ENCODE data around the gene PIP5K1B. TPM values are rescaled to one million over a fixed set of nuclear protein-coding genes. Genes with fewer than 3 reads are reported as not detected.

The PIP5K1B gene
- total RNA-seq, 2 experiments from 2014 or later, result 3.8 to 10.7 TPM

DNA sequence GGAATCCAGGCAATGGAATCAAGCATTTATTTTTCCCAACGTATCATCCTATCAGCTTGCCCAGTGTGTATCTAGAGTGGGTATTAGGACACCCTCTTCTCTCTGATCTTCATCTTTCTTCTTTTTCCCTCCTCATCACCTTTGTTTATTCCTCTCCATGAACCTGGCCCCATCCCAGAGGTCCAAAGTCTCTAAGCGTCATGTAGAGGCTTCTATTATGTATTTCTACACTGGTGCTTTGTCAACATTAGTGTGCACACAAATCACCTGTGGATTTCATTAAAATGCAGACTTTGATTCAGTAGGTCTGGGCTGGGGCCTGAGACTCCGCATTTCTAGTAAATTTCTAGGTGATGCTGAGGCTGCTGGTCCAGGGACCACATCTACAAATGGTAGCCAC lies 19.8 kb upstream of the PIP5K1B start:
- no peak overlapping the region for H3K4me2 ChIP-seq (ENCODE audit: low read length)
- no peaks in the 10 kb centered on the region for H3K36me3 ChIP-seq (ENCODE audit: insufficient read depth, low read length)
- intact Hi-C loops (cut with micrococcal nuclease; ENCODE audit: unreplicated experiment), result loop anchor here (2.0 kb wide), 1 partner anchor 314 kb away; no protein-coding TSS in a partner anchor
- BruUV-seq (replicated peaks), result no TSS peak
- no peaks in the 10 kb centered on the region for H3K9me2 ChIP-seq (ENCODE audit: insufficient read depth, low read length)
- H3K9me3 ChIP-seq (ENCODE audit: low read length), result no peaks in the 10 kb centered on the region
- DNase-seq (ENCODE audit: low spot score), result no peak
- H2AFZ ChIP-seq (ENCODE audit: low read length), result peak overlapping the region; percentile 53; the same call in 1 of the 2 replicates
- H4K20me1 ChIP-seq (ENCODE audit: insufficient read depth, low read length), result no peaks in the 10 kb centered on the region
- ChIA-PET CTCF (ENCODE audit: unreplicated experiment) (interaction anchor here (1.1 kb wide), 2 partner anchors 8 to 19 kb away, joined by 3 to 4 read pairs; partner anchors contain the start of gene PIP5K1B), POLR2A (interaction anchor here (0.7 kb wide), 1 partner anchor 44 kb away, joined by 3 read pairs; no protein-coding TSS in a partner anchor)
- no peak for TF ChIP-seq EZH2phosphoT487 (IDR thresholded peaks at IDR 0.05; ENCODE audit: borderline replicate concordance, low read depth, low read length)
- TF ChIP-seq, protein P1, sequence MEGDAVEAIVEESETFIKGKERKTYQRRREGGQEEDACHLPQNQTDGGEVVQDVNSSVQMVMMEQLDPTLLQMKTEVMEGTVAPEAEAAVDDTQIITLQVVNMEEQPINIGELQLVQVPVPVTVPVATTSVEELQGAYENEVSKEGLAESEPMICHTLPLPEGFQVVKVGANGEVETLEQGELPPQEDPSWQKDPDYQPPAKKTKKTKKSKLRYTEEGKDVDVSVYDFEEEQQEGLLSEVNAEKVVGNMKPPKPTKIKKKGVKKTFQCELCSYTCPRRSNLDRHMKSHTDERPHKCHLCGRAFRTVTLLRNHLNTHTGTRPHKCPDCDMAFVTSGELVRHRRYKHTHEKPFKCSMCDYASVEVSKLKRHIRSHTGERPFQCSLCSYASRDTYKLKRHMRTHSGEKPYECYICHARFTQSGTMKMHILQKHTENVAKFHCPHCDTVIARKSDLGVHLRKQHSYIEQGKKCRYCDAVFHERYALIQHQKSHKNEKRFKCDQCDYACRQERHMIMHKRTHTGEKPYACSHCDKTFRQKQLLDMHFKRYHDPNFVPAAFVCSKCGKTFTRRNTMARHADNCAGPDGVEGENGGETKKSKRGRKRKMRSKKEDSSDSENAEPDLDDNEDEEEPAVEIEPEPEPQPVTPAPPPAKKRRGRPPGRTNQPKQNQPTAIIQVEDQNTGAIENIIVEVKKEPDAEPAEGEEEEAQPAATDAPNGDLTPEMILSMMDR (conservative IDR thresholded peaks at IDR 0.05; ENCODE audit: low read length), result no peak
- no peak overlapping the region for H3K4me3 ChIP-seq (ENCODE audit: low read depth, low read length, poor library complexity, severe bottlenecking)
- H3K4me1 ChIP-seq (ENCODE audit: insufficient read depth, low read length, poor library complexity, severe bottlenecking), result peaks cover 39% of the 10 kb centered on the region
- no peaks in the 10 kb centered on the region for H3K79me2 ChIP-seq (ENCODE audit: insufficient read depth, low read depth, low read length)
- H3K27ac ChIP-seq (ENCODE audit: low read depth, low read length, poor library complexity, severe bottlenecking), result no peak overlapping the region

DNA sequence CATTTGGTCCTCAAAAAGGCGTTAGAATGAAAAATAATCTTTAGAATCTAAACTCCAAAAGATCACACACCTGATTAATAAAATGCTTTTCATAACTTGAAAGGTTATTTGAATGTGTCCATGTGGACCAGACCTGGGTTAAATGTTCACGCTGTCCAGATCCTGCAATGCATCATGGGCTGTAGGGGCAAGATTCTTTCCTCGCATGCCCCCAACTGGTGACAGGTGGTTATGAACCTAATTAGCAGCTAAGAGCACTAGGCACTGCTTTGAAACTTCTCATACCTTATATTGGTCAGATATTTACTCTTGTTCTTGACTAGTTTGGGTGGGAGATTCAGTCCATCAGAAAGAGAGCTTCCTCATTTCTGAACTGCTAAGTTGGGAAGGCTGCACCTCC lies 19.3 kb upstream of the PIP5K1B start:
- ChIA-PET CTCF (ENCODE audit: unreplicated experiment) (interaction anchor here (0.6 to 1.1 kb wide), 4 partner anchors 9 to 102 kb away, joined by 3 to 4 read pairs (median 4); no protein-coding TSS in a partner anchor), POLR2A (interaction anchor here (0.7 to 1.0 kb wide), 3 partner anchors 45 to 126 kb away, joined by 3 read pairs; no protein-coding TSS in a partner anchor)
- no peaks in the 10 kb centered on the region for H3K9me3 ChIP-seq (ENCODE audit: low read length)
- no peaks in the 10 kb centered on the region for H3K36me3 ChIP-seq (ENCODE audit: insufficient read depth, low read length)
- H3K27ac ChIP-seq (ENCODE audit: low read depth, low read length, poor library complexity, severe bottlenecking), result no peak overlapping the region
- TF ChIP-seq, protein P1 (conservative IDR thresholded peaks at IDR 0.05; ENCODE audit: low read length), result peak; percentile 91
- TF ChIP-seq EZH2phosphoT487 (IDR thresholded peaks at IDR 0.05; ENCODE audit: borderline replicate concordance, low read depth, low read length), result no peak
- H4K20me1 ChIP-seq (ENCODE audit: insufficient read depth, low read length), result no peaks in the 10 kb centered on the region
- peak; percentile 85 for DNase-seq (ENCODE audit: low spot score)
- H3K9me2 ChIP-seq (ENCODE audit: insufficient read depth, low read length), result no peaks in the 10 kb centered on the region
- H3K4me1 ChIP-seq (ENCODE audit: insufficient read depth, low read length, poor library complexity, severe bottlenecking), result peaks cover 39% of the 10 kb centered on the region
- no peak overlapping the region for H3K4me2 ChIP-seq (ENCODE audit: low read length)
- intact Hi-C loops (cut with micrococcal nuclease; ENCODE audit: unreplicated experiment), result loop anchor here (1.0 to 2.0 kb wide), 3 partner anchors 19 to 313 kb away; partner anchors contain the start of gene PIP5K1B
- no TSS peak for BruUV-seq (replicated peaks)
- no peaks in the 10 kb centered on the region for H3K79me2 ChIP-seq (ENCODE audit: insufficient read depth, low read depth, low read length)
- H2AFZ ChIP-seq (ENCODE audit: low read length), result peak overlapping the region; percentile 53; the same call in 1 of the 2 replicates
- H3K4me3 ChIP-seq (ENCODE audit: low read depth, low read length, poor library complexity, severe bottlenecking), result no peak overlapping the region

DNA sequence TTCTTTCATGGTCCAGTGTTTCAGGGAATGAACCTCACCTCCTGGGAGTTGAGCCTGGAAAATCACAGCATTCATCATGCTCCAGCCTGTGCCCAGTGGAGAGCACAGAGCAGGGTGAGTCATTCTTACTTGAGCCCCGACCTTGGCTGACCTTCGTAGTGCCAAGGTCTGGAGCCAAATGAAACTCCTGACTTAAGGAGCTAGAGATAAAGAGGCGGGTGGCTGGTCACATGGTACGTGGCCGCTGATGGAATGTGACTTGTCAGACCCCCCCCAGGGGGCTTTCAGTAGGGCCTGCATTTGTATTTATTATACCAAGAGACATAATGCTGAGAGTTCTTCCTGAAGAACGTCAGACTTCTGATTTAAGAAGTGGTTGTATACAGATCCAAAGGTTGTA lies 15.0 kb upstream of the PIP5K1B start:
- no peak overlapping the region for H3K27ac ChIP-seq (ENCODE audit: low read depth, low read length, poor library complexity, severe bottlenecking)
- CTCF ChIA-PET (ENCODE audit: unreplicated experiment), result no interaction called here

More for the DNA sequence above, 15.0 kb upstream of the PIP5K1B start:
- H3K36me3 ChIP-seq (ENCODE audit: insufficient read depth, low read length), result no peaks in the 10 kb centered on the region
- intact Hi-C loops (cut with micrococcal nuclease; ENCODE audit: unreplicated experiment), result no loop called here
- no peaks in the 10 kb centered on the region for H3K9me3 ChIP-seq (ENCODE audit: low read length)
- no peak for DNase-seq (ENCODE audit: low spot score)
- no peaks in the 10 kb centered on the region for H4K20me1 ChIP-seq (ENCODE audit: insufficient read depth, low read length)
- TF ChIP-seq, protein P1 (conservative IDR thresholded peaks at IDR 0.05; ENCODE audit: low read length), result no peak
- no peak for TF ChIP-seq EZH2phosphoT487 (IDR thresholded peaks at IDR 0.05; ENCODE audit: borderline replicate concordance, low read depth, low read length)
- no peak overlapping the region for H3K4me2 ChIP-seq (ENCODE audit: low read length)
- no peak overlapping the region for H3K4me3 ChIP-seq (ENCODE audit: low read depth, low read length, poor library complexity, severe bottlenecking)
- H2AFZ ChIP-seq (ENCODE audit: low read length), result no peak overlapping the region
- POLR2A ChIA-PET, result interaction anchor here (1.5 kb wide), 1 partner anchor 54 kb away, joined by 5 read pairs; no protein-coding TSS in a partner anchor
- no peaks in the 10 kb centered on the region for H3K9me2 ChIP-seq (ENCODE audit: insufficient read depth, low read length)
- H3K4me1 ChIP-seq (ENCODE audit: insufficient read depth, low read length, poor library complexity, severe bottlenecking), result peaks cover 14% of the 10 kb centered on the region
- H3K79me2 ChIP-seq (ENCODE audit: insufficient read depth, low read depth, low read length), result no peaks in the 10 kb centered on the region
- BruUV-seq (replicated peaks), result no TSS peak

Data from OCI-LY7 (cell line).